MM.1S (cell line): ENCODE results near the gene CACNG7.

Source experiments
- DNase-seq: peaks from one replicate; pipeline ENCODE4 v3.0.0-alpha.2; 2015
- H2AFZ ChIP-seq: fragments of 300-600 bp; sonication (generic); 2 replicates; pipeline ENCODE4 v1.6.0; 2016; ENCODE audit warnings: antibody characterized with exemption, low read length
- H3F3A ChIP-seq: fragments of 300-600 bp; sonication (generic); 2 replicates; pipeline ENCODE4 v1.6.1; 2016; ENCODE audit warnings: mild to moderate bottlenecking, antibody characterized with exemption, low read length, moderate library complexity, mixed read lengths; ENCODE audit not compliant: insufficient read depth
- H3K27ac ChIP-seq: fragments of 300-600 bp; sonication (generic); 2 replicates; pipeline ENCODE4 v1.5.1; 2016; ENCODE audit warnings: mild to moderate bottlenecking, low read length
- H3K27me3 ChIP-seq: fragments of 300-600 bp; sonication (generic); replicated peaks from 2 replicates; pipeline ENCODE4 v1.6.0; 2016; ENCODE audit warnings: low read length; ENCODE audit not compliant: insufficient read depth
- H3K36me3 ChIP-seq: fragments of 300-600 bp; sonication (generic); replicated peaks from 2 replicates; pipeline ENCODE4 v1.6.1; 2016; ENCODE audit warnings: mild to moderate bottlenecking, low read length, mixed read lengths; ENCODE audit not compliant: insufficient read depth
- H3K4me1 ChIP-seq: fragments of 300-600 bp; sonication (generic); 2 replicates; pipeline ENCODE4 v1.6.1; 2016; ENCODE audit warnings: low read length, mixed read lengths
- H3K4me2 ChIP-seq: fragments of 300-600 bp; sonication (generic); 2 replicates; pipeline ENCODE4 v1.6.0; 2016; ENCODE audit warnings: low read depth, low read length
- H3K4me3 ChIP-seq: fragments of 300-600 bp; sonication (generic); 2 replicates; pipeline ENCODE4 v1.5.1; 2016; ENCODE audit warnings: low read length, mixed read lengths
- H3K79me2 ChIP-seq: fragments of 300-600 bp; sonication (generic); 2 replicates; pipeline ENCODE4 v1.6.1; 2016; ENCODE audit warnings: mixed run types, low read length, mixed read lengths
- H3K9ac ChIP-seq: fragments of 300-600 bp; sonication (generic); 2 replicates; pipeline ENCODE4 v1.6.1; 2016; ENCODE audit warnings: low read length, mixed read lengths
- H3K9me2 ChIP-seq: fragments of 300-600 bp; sonication (generic); replicated peaks from 2 replicates; pipeline ENCODE4 v1.6.1; 2016; ENCODE audit warnings: mild to moderate bottlenecking, low read length, mixed read lengths; ENCODE audit not compliant: insufficient read depth
- H3K9me3 ChIP-seq: fragments of 300-600 bp; sonication (generic); replicated peaks from 2 replicates; pipeline ENCODE4 v1.6.1; 2016; ENCODE audit warnings: mild to moderate bottlenecking, low read length, mixed read lengths; ENCODE audit not compliant: insufficient read depth
- H4K20me1 ChIP-seq: fragments of 300-600 bp; sonication (generic); 2 replicates; pipeline ENCODE4 v1.6.1; 2016; ENCODE audit warnings: mild to moderate bottlenecking, low read length, moderate library complexity, mixed read lengths; ENCODE audit not compliant: insufficient read depth
- CTCF ChIP-seq: fragments of 300-600 bp; sonication (generic); IDR thresholded peaks from 2 replicates; pipeline ENCODE4 v1.5.1; 2016; ENCODE audit warnings: antibody characterized with exemption, low read length, mixed read lengths
- EZH2 ChIP-seq: fragments of 300-600 bp; sonication (generic); optimal IDR thresholded peaks from 2 replicates; pipeline ENCODE3; 2017; ENCODE audit warnings: low read depth, mild to moderate bottlenecking, antibody characterized with exemption, low read length, mixed read lengths
- EZH2phosphoT487 ChIP-seq: fragments of 300-600 bp; sonication (generic); IDR thresholded peaks from 2 replicates; pipeline ENCODE4 v1.6.1; 2018; ENCODE audit warnings: antibody characterized with exemption, low read length

The CACNG7 gene

GRCh38 chr19:53978975-53979801 is 70.1 kb downstream of the CACNG7 start:
- H3K27ac ChIP-seq = no peak overlapping the region
- no peaks in the 10 kb centered on the region for H3K4me1 ChIP-seq
- no peak overlapping the region for H3K9ac ChIP-seq
- no peaks in the 10 kb centered on the region for H4K20me1 ChIP-seq
- no peaks in the 10 kb centered on the region for H3K9me3 ChIP-seq
- no peak for TF ChIP-seq EZH2
- no peak for TF ChIP-seq CTCF
- TF ChIP-seq EZH2phosphoT487 = no peak
- no peaks in the 10 kb centered on the region for H3F3A ChIP-seq
- H2AFZ ChIP-seq = no peak overlapping the region
- no peak for DNase-seq
- H3K27me3 ChIP-seq = no peaks in the 10 kb centered on the region; the same call in 1 of the 2 replicates
- H3K79me2 ChIP-seq = no peaks in the 10 kb centered on the region
- no peak overlapping the region for H3K4me3 ChIP-seq
- no peaks in the 10 kb centered on the region for H3K9me2 ChIP-seq
- H3K36me3 ChIP-seq = no peaks in the 10 kb centered on the region
- no peak overlapping the region for H3K4me2 ChIP-seq

- Histone ChIP-seq H3K4me1 (no peaks in the 10 kb centered on the region), H3K79me2 (no peaks in the 10 kb centered on the region), H3K9me2 (no peaks in the 10 kb centered on the region), H3K36me3 (no peaks in the 10 kb centered on the region), H3F3A (no peaks in the 10 kb centered on the region), H3K27ac (no peak overlapping the region), H4K20me1 (no peaks in the 10 kb centered on the region), H2AFZ (no peak overlapping the region), H3K9ac (no peak overlapping the region), H3K4me3 (no peak overlapping the region), H3K4me2 (no peak overlapping the region), H3K27me3 (no peaks in the 10 kb centered on the region), H3K9me3 (no peaks in the 10 kb centered on the region)
- DNase-seq = no peak
- TF ChIP-seq EZH2phosphoT487 = no peak
- TF ChIP-seq CTCF = no peak
- no peak for TF ChIP-seq EZH2
Measured at GRCh38 chr19:53980539-53981375, 71.7 kb downstream of the CACNG7 start.

- H3K9ac ChIP-seq = no peak overlapping the region
- H4K20me1 ChIP-seq = no peaks in the 10 kb centered on the region
- H3K4me3 ChIP-seq = no peak overlapping the region
- no peaks in the 10 kb centered on the region for H3F3A ChIP-seq
- no peaks in the 10 kb centered on the region for H3K9me2 ChIP-seq
- TF ChIP-seq EZH2phosphoT487 (no peak), EZH2 (no peak), CTCF (no peak)
- no peak for DNase-seq
- H3K4me1 ChIP-seq = no peaks in the 10 kb centered on the region
- H3K27ac ChIP-seq = no peak overlapping the region
- H3K36me3 ChIP-seq = no peaks in the 10 kb centered on the region
- no peak overlapping the region for H3K4me2 ChIP-seq
- no peaks in the 10 kb centered on the region for H3K9me3 ChIP-seq
- no peaks in the 10 kb centered on the region for H3K79me2 ChIP-seq
- no peak overlapping the region for H2AFZ ChIP-seq
- no peaks in the 10 kb centered on the region for H3K27me3 ChIP-seq
Measured at GRCh38 chr19:53981376-53981951, 72.4 kb downstream of the CACNG7 start.
